Measurements from ENCODE around the gene PGGHG.

PGGHG gene

DNA sequence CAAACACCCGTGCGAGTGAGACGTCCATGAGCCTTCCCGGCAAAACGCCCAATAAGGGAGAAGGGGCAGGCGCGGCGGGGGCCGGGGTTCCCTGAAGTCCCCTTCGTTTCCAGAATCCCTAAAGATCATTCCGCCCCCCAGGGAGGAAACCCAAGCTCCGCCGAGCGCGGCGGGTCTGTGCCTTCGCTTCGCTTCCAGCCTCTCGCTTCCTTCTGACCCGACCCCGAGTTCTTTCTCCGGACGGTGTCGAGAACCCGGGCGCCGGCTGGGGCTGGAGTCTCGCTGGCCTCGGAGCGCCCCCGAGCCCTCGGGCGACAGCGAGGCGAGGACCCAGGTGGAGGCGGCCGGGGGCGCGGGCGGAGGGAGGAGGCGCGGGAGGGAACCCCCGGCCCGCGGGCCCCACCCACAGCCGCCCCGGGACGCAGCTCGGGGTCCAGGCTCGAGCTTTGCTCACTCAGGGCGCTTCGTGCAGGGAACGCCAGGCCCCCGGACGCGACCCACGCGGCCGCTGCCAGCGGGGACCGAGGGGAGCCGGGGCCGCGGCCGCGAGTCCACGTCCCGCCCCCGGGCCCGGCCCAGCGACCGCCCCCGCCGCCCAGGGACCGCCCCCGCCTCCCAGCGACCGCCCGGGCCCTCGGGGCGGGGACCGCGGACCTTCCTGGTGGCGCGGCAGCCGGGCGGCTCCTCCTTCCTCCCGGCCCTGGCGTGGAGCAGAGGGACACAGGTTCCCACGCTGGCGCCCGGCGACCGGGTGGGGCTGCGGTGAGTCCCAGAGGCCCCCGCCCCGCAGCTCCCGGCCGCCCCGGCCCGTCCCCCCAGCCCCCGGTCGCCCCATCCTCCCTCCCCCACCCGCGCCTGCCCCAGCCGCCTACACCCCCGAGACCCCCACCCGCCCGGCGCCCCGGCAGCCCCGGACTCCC lies at the start of gene PGGHG:
PGGHG (plus strand) TSS at position 649 of the 920 bp plus-strand sequence. CDS start 691 bp downstream, outside the sequence.
- DNase-seq: no peak

DNA sequence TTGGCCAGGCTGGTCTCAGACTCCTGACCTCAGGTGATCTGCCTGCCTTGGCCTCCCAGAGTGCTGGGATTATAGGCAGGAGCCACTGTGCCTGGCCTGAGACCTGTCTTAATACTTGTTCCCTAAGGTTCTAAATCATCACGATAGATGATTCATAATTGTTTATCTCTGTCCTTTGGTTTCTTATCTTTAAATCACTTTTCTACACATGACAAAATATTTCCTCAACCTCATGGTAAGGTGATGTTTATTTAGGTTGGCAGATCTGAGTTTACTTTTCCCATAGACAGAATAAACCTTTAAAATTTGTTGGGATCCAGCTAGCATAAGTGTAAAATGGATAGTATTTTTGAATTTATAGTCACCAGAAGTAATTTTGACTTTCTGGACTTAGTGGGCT lies 48.6 kb upstream of the PGGHG start:
- no peak for DNase-seq

- no peak for DNase-seq
Measured at GRCh38 chr11:241634-242033, 47.3 kb upstream of the PGGHG start.

- DNase-seq: no peak
Measured at GRCh38 chr11:244376-244775, 44.5 kb upstream of the PGGHG start.

DNA sequence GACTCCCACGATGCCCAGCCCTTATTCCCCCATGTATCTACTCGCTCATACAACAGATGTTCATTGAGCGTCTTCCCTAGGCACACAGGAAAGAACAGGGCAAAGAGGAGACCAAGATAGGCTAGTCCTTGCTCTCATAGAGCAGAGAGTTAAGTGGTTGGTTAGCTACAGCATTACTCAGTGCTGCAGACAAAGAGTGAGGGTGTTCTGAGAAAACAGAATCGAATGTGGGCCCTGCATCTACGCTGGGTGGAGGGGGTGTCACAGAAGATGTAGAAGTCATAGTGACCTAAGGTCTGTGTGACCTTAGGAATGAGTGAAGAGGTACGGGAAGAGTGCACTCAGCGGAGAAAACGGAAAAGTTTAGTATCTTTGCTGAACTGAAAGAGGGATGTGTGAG lies 39.9 kb upstream of the PGGHG start:
- no peak for DNase-seq

DNA sequence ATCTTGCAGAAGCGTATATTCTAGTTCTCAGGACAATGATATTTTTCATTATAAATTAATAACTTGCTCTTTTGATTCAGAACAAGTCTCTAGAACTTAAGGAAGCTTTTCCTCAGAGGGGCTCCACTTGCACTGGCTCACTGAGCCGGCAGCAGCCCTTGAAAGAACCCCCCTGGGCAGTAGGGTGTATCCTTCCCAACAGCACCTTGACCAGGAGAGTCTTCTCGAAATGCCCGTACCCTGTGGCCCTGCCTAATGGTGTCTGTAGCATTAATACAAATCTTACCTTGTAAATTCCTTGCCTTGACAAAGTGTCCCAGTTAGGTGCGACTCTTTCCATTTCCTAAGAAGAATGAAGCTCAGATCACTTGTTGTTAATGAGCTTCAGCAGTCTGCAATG lies 38.7 kb upstream of the PGGHG start:
- no peak for DNase-seq

DNA sequence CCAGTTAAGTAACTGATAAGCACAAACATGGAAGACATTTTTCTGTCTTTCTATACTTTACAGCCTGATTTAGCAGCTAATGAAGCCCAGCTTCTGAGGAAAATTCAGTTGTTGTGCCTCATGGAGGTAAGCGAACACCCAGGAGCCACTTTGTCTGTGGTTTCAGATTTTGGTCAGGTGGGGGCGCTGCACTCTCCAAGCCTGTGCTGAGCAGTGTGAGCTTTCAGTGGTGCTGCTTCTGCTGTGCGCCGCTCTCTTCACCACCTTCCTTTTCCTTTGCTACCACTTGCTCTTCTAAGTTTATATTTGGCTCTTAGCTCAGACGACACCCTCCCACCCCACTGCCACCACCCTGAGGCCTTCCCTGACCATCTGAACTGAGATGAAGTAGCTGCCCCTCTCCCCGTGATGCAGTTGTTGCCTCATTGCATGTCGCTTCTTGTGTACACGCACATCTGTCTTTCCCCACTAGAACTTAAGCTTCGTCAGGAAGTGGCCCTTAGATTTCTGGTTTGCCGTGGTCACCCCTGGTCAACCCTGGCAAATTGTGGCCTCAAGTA lies 38.1 kb upstream of the PGGHG start:
- DNase-seq: peak; percentile 79

GRCh38 chr11:251550-251949 lies 37.4 kb upstream of the PGGHG start:
- DNase-seq: no peak

GRCh38 chr11:252666-253065 lies 36.3 kb upstream of the PGGHG start:
- no peak for DNase-seq

- no peak for DNase-seq
Measured at GRCh38 chr11:253160-253885, 35.6 kb upstream of the PGGHG start.

GRCh38 chr11:253886-254270 lies 35.0 kb upstream of the PGGHG start:
- DNase-seq: no peak

DNA sequence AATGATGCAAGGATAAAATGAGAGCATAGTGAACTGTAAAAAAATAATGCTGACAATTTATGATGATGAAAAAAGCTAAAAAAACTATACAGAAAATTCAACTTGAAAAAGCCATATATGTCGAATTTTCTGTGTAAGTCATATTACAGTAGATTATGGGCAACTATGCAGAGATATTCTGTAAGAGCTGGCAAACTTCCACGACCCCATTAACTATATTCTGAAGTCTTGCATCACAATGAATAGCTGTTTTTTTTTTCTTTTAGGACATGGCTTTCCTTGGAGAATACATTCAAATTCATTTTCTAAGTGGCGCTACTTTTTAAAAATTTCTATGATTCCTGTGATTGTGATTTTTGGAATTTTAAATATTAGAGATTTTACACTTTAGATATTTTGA lies 33.8 kb upstream of the PGGHG start:
- no peak for DNase-seq

- DNase-seq: no peak
Measured at GRCh38 chr11:255816-256215, 33.1 kb upstream of the PGGHG start.

- DNase-seq: no peak
Measured at GRCh38 chr11:256952-257737, 31.8 kb upstream of the PGGHG start.

DNA sequence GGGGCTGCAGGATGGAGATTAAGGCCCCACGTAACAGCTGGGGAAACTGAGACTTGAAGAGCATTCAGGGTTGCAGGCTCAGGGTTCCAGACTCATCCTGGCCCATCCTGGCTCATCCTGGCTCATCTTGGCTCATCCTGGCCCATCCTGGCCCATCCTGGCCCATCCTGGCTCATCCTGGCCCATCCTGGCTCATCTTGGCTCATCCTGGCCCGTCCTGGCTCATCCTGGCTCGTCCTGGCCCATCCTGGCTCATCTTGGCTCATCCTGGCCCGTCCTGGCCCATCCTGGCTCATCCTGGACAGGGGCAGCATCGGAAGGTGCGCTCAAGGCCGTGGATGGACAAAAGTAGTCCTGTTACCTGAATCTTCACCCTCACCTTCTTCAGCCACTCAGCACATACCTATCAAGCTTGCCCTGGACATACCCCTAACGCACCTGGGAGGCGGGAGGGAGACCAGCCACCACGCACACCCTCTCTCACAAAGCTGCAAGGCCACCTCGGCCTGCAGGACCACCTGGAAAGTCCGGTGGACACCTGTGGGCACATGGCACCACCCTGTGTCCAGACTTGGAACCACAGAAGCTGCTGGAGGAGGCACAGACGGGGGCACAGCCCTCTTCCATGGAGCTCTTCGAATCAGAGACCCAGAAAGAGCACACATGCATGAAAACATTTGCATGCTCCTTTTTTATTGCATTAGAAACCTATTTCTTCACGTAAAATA lies 31.0 kb upstream of the PGGHG start:
- DNase-seq: no peak

DNA sequence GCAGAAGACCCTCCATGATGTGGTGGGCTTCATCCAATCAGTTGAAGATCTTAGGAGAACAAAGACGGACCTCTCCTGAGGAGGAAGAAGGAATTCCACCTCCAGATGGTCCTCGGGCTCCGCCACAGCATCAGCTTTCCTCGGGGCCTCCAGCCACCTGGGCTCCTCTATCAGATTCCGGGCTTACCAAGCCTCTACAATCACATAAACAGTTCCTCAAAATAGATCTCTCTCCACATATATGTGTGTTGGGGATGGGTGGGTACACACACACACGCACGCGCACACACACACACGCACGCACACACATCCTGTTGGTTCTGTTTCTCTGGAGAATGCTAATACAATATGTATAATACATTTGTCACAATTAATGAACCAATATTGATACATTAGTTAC lies 29.5 kb upstream of the PGGHG start:
- no peak for DNase-seq

DNA sequence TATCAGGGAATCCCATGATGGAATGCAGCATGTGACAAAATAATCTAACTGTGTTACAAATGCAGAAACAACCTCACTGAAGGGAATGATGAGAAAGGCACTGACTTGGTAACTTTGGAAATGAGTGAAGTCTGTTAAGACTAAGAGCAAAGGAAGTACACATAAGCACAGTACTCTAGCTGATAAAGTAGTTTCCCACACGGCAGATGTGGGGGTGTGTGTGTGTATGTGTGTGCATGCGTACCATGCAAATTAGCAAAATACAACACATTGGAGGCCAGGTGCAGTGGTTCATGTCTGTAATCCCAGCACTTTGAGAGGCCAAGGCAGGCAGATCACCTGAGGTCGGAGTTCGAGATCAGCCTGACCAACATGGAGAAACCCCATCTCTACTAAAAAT lies 27.3 kb upstream of the PGGHG start:
- DNase-seq: no peak

DNA sequence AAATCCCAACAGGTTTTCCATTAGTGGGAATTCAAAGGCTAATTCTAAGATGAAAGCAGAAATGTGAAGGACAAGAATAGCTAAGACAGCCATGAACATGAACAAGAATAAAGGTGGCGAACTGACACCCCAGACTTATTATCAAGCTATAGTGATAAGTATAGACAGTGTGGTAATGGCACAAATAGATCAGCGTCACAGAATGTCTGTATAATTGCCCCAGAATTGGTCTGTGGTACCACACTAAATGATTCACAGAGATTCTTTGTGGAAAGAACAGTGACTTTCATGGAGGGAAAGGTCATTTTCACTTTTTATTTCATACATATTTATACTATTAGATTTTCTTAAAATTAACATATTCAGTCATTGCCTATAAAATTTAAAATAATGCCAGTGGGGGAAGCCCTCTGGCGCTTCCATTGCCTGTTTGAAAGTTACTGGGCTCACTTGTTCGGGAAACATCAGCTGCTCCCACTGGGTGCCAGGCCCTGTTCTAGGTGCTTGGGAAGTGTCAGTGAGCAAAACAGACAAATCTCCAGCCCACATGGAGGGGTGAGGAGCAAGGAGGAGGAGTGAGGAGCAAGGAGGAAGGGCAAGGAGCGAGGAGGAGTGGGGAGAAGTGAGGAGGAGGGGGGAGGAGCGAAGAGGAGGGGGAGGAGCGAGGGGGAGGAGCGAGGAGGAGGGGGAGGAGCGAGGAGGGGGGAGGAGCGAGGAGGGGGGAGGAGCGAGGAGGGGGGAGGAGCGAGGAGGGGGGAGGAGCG lies 22.1 kb upstream of the PGGHG start:
- peak; percentile 40 for DNase-seq

DNA sequence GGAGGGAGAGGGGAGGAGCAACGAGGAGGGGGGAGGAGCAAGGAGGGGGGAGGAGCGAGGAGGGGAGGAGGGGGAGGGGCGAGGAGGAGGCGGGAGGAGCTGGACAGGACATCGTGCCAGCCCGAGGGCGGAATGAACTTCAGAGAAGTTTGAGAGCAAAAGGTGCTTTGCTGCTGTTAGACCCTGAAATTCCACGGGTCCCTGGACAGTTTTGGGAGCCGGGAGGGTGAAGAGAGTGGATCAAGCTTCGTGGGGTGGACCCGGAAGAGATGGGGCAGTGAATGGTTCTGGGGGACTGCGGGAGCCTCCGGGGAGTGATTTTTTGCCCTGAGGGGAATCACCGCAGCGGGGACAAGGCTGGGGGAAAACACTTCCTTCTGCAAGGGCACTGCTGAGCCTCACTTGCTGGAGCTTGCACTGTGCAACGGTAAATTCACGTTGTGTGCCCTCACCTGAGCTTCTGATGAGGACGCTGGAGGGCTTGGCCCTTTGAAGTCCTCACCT lies 21.4 kb upstream of the PGGHG start:
- DNase-seq: peak; percentile 36

DNA sequence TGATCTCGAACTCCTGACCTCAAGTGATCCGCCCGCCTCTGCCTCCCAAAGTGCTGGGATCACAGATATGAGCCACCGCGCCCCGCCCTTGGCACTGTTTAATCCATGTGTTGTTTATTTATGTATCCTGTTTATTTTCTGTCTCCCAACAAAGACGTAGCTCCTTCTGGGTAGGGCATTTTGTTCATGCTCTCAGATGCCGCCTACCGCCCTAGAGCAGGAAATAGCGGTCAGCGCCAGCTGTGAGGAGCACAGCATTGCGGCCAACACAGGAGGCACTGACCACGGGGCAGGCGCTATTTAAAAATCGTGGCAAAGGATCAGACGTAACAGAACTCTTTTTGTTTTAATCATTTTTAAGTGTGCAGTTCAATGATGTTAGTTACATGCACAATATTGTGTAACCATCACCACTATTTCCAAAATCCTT lies 20.2 kb upstream of the PGGHG start:
- peak; percentile 56 for DNase-seq

All from CD4-positive, alpha-beta T cell treated with Interleukin-4 for 4 hours (primary cell).